Neural cell (in vitro differentiated cells): ENCODE measurements around the gene USP10.

ENCODE experiments used
- CTCF ChIP-seq: fragments of 450-650 bp; IDR thresholded peaks from 2 replicates; pipeline ENCODE4 v1.5.1; 2014; ENCODE audit warnings: antibody characterized with exemption, mild to moderate bottlenecking, moderate library complexity; ENCODE audit not compliant: poor library complexity, severe bottlenecking
- EP300 ChIP-seq: fragments of 450-650 bp; conservative IDR thresholded peaks from 2 replicates; pipeline ENCODE4 v1.6.1; 2014; ENCODE audit warnings: antibody characterized with exemption, mild to moderate bottlenecking, moderate library complexity; ENCODE audit not compliant: poor library complexity, severe bottlenecking
- POLR2AphosphoS5 ChIP-seq: IDR thresholded peaks from 2 replicates; pipeline ENCODE4 v1.6.1; 2012
- RAD21 ChIP-seq: fragments of 450-650 bp; conservative IDR thresholded peaks from 2 replicates; pipeline ENCODE4 v1.6.1; 2014; ENCODE audit warnings: antibody characterized with exemption, mild to moderate bottlenecking, moderate library complexity
- TF ChIP-seq, protein P1 (sequence below): IDR thresholded peaks from 2 replicates; pipeline ENCODE4 v1.6.1; 2012; ENCODE audit warnings: borderline replicate concordance

GRCh38 chr16:84687715-84688114 is 12.1 kb upstream of the USP10 start:
- no peak for TF ChIP-seq CTCF
- TF ChIP-seq, protein P1, sequence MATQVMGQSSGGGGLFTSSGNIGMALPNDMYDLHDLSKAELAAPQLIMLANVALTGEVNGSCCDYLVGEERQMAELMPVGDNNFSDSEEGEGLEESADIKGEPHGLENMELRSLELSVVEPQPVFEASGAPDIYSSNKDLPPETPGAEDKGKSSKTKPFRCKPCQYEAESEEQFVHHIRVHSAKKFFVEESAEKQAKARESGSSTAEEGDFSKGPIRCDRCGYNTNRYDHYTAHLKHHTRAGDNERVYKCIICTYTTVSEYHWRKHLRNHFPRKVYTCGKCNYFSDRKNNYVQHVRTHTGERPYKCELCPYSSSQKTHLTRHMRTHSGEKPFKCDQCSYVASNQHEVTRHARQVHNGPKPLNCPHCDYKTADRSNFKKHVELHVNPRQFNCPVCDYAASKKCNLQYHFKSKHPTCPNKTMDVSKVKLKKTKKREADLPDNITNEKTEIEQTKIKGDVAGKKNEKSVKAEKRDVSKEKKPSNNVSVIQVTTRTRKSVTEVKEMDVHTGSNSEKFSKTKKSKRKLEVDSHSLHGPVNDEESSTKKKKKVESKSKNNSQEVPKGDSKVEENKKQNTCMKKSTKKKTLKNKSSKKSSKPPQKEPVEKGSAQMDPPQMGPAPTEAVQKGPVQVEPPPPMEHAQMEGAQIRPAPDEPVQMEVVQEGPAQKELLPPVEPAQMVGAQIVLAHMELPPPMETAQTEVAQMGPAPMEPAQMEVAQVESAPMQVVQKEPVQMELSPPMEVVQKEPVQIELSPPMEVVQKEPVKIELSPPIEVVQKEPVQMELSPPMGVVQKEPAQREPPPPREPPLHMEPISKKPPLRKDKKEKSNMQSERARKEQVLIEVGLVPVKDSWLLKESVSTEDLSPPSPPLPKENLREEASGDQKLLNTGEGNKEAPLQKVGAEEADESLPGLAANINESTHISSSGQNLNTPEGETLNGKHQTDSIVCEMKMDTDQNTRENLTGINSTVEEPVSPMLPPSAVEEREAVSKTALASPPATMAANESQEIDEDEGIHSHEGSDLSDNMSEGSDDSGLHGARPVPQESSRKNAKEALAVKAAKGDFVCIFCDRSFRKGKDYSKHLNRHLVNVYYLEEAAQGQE, result no peak
- no peak for TF ChIP-seq RAD21
- TF ChIP-seq POLR2AphosphoS5, result no peak
- TF ChIP-seq EP300, result no peak
